IMR-90 (cell line): Measurements from ENCODE around the gene INHBC. TPM values are rescaled to one million over a fixed set of nuclear protein-coding genes. Genes with fewer than 3 reads are reported as not detected.

Source experiments
- ATAC-seq: fragments of 200-7000 bp; cut with Tn5 transposase; 2 replicates; pipeline ENCODE4 v1.9.1; 2020; ENCODE audit warnings: low read depth, mild to moderate bottlenecking, moderate library complexity
- BruUV-seq: library from RNA; stranded (reverse); fragments of 400-500 nt; replicated peaks from 2 replicates; lab custom pipeline; 2021; lab: Mats Ljungman, UMichigan
- CTCF ChIA-PET: fragments of 300-600 bp; formaldehyde crosslinking; extraction: SDS; loops from one replicate; lab custom pipeline; 2021; ENCODE audit warnings: antibody characterized with exemption; lab: Yijun Ruan, JAX
- POLR2A ChIA-PET: fragments of 300-600 bp; sonication (Branson Sonifier 250); formaldehyde crosslinking; loops from one replicate; lab custom pipeline; 2022; ENCODE audit warnings: antibody characterized with exemption; ENCODE audit not compliant: unreplicated experiment; lab: Charles Lee
- DNase-seq: peaks from one replicate; pipeline ENCODE4 v3.0.0; 2013
- H2AFZ ChIP-seq: replicated peaks from 2 replicates; pipeline ENCODE3; 2013; ENCODE audit warnings: low read length, mild to moderate bottlenecking; ENCODE audit not compliant: poor library complexity
- H2AK5ac ChIP-seq: 2 replicates; pipeline ENCODE4 v1.6.1; 2013; ENCODE audit warnings: low read depth, low read length, inconsistent platforms
- H2AK9ac ChIP-seq: replicated peaks from 2 replicates; pipeline ENCODE3; 2013; ENCODE audit warnings: mild to moderate bottlenecking, low read depth, low read length, moderate library complexity; ENCODE audit not compliant: poor library complexity
- H2BK120ac ChIP-seq: 2 replicates; pipeline ENCODE4 v1.6.1; 2013; ENCODE audit warnings: low read depth, low read length, inconsistent platforms
- H2BK15ac ChIP-seq: 3 replicates; pipeline ENCODE4 v1.6.1; 2013; ENCODE audit warnings: low read depth, low read length, inconsistent platforms
- H2BK20ac ChIP-seq: 2 replicates; pipeline ENCODE4 v1.6.1; 2013; ENCODE audit warnings: low read depth, mild to moderate bottlenecking, inconsistent platforms, low read length, moderate library complexity
- H2BK5ac ChIP-seq: 2 replicates; pipeline ENCODE4 v1.6.1; 2013; ENCODE audit warnings: mild to moderate bottlenecking, low read depth, low read length, inconsistent platforms; ENCODE audit not compliant: poor library complexity, severe bottlenecking
- H3K14ac ChIP-seq: replicated peaks from 2 replicates; pipeline ENCODE4 v1.6.1; 2013; ENCODE audit warnings: low read depth, low read length, inconsistent platforms
- H3K18ac ChIP-seq: 2 replicates; pipeline ENCODE4 v1.6.1; 2013; ENCODE audit warnings: low read depth, low read length, control low read depth
- H3K23ac ChIP-seq: 2 replicates; pipeline ENCODE4 v1.6.1; 2013; ENCODE audit warnings: low read depth, low read length, inconsistent platforms
- H3K27ac ChIP-seq: 2 replicates; pipeline ENCODE4 v1.5.1; 2013; ENCODE audit warnings: mild to moderate bottlenecking, control low read depth, low read length; ENCODE audit not compliant: insufficient read depth
- H3K27me3 ChIP-seq: 2 replicates; pipeline ENCODE4 v1.6.1; 2013; ENCODE audit warnings: low read length; ENCODE audit not compliant: control insufficient read depth, insufficient read depth
- H3K36me3 ChIP-seq: 2 replicates; pipeline ENCODE4 v1.6.1; 2013; ENCODE audit warnings: low read length, mixed read lengths; ENCODE audit not compliant: control insufficient read depth, insufficient read depth
- H3K4ac ChIP-seq: 2 replicates; pipeline ENCODE4 v1.6.1; 2013; ENCODE audit warnings: low read depth, low read length, inconsistent platforms
- H3K4me1 ChIP-seq: 2 replicates; pipeline ENCODE4 v1.6.1; 2013; ENCODE audit warnings: low read length, mixed read lengths; ENCODE audit not compliant: control insufficient read depth, insufficient read depth
- H3K4me2 ChIP-seq: 2 replicates; pipeline ENCODE4 v1.6.1; 2013; ENCODE audit warnings: low read depth, mild to moderate bottlenecking, control low read depth, low read length, moderate library complexity
- H3K4me3 ChIP-seq: 2 replicates; pipeline ENCODE4 v1.5.1; 2013; ENCODE audit warnings: low read depth, mild to moderate bottlenecking, control low read depth, low read length, moderate library complexity; ENCODE audit not compliant: insufficient read depth
- H3K56ac ChIP-seq: 2 replicates; pipeline ENCODE4 v1.6.1; 2013; ENCODE audit warnings: low read length, inconsistent platforms; ENCODE audit not compliant: insufficient read depth; ENCODE audit errors: extremely low read depth
- H3K79me1 ChIP-seq, 2 experiments: 2 replicates each; pipeline ENCODE4 v1.6.1; 2013; ENCODE audit warnings: low read length in 2 of 2, inconsistent platforms in 1 of 2, low read depth in 1 of 2
- H3K9ac ChIP-seq: 2 replicates; pipeline ENCODE4 v1.6.1; 2013; ENCODE audit warnings: low read depth, low read length, control low read depth
- H3K9me1 ChIP-seq: 2 replicates; pipeline ENCODE4 v1.6.1; 2013; ENCODE audit warnings: low read length, inconsistent platforms; ENCODE audit not compliant: insufficient read depth
- H3K9me3 ChIP-seq: 2 replicates; pipeline ENCODE4 v1.6.1; 2013; ENCODE audit warnings: low read length; ENCODE audit not compliant: control insufficient read depth, insufficient read depth
- H4K20me1 ChIP-seq: 2 replicates; pipeline ENCODE4 v1.6.1; 2013; ENCODE audit warnings: low read length, inconsistent platforms; ENCODE audit not compliant: insufficient read depth
- H4K5ac ChIP-seq: 2 replicates; pipeline ENCODE4 v1.6.1; 2013; ENCODE audit warnings: mild to moderate bottlenecking, low read depth, low read length, control low read depth
- H4K8ac ChIP-seq, 2 experiments: 2 replicates each; pipeline ENCODE4 v1.6.1; 2013; ENCODE audit warnings: low read depth in 2 of 2, low read length in 2 of 2, control low read depth in 1 of 2, inconsistent platforms in 1 of 2
- H4K91ac ChIP-seq: 2 replicates; pipeline ENCODE4 v1.6.1; 2013; ENCODE audit warnings: low read depth, low read length, inconsistent platforms; ENCODE audit not compliant: insufficient read depth
- BHLHE40 ChIP-seq: fragments of 150-350 bp; IDR thresholded peaks from 2 replicates; pipeline ENCODE4 v1.6.1; 2016; ENCODE audit warnings: mild to moderate bottlenecking, low read depth, low read length
- CEBPB ChIP-seq: IDR thresholded peaks from 2 replicates; pipeline ENCODE4 v1.6.1; 2012; ENCODE audit warnings: low read depth, low read length, improper control_type of control experiment
- CHD1 ChIP-seq: IDR thresholded peaks from 2 replicates; pipeline ENCODE4 v1.6.1; 2012; ENCODE audit warnings: low read depth, low read length, improper control_type of control experiment
- FOS ChIP-seq: fragments of 150-350 bp; IDR thresholded peaks from 2 replicates; pipeline ENCODE4 v1.6.1; 2016; ENCODE audit warnings: low read depth, low read length
- MAFK ChIP-seq: IDR thresholded peaks from 2 replicates; pipeline ENCODE4 v1.6.1; 2012; ENCODE audit warnings: low read depth, low read length, improper control_type of control experiment
- MAZ ChIP-seq: IDR thresholded peaks from 2 replicates; pipeline ENCODE4 v1.6.1; 2012; ENCODE audit warnings: low read depth, mild to moderate bottlenecking, low read length, improper control_type of control experiment, moderate library complexity, borderline replicate concordance
- MXI1 ChIP-seq: IDR thresholded peaks from 2 replicates; pipeline ENCODE4 v1.6.1; 2012; ENCODE audit warnings: low read depth, mild to moderate bottlenecking, low read length, moderate library complexity, borderline replicate concordance
- NFE2L2 ChIP-seq: fragments of 150-350 bp; IDR thresholded peaks from 2 replicates; pipeline ENCODE4 v1.6.1; 2016; ENCODE audit warnings: low read depth, mild to moderate bottlenecking, low read length
- POLR2A ChIP-seq: IDR thresholded peaks from 2 replicates; pipeline ENCODE4 v1.6.1; 2012; ENCODE audit warnings: mild to moderate bottlenecking, low read depth, low read length
- RAD21 ChIP-seq: IDR thresholded peaks from 2 replicates; pipeline ENCODE4 v1.6.1; 2012; ENCODE audit warnings: low read length, improper control_type of control experiment
- RCOR1 ChIP-seq: IDR thresholded peaks from 2 replicates; pipeline ENCODE4 v1.6.1; 2012; ENCODE audit warnings: mild to moderate bottlenecking, low read length, improper control_type of control experiment; ENCODE audit not compliant: insufficient replicate concordance
- RFX5 ChIP-seq: IDR thresholded peaks from 2 replicates; pipeline ENCODE4 v1.8.0; 2012; ENCODE audit warnings: low read depth, mild to moderate bottlenecking, low read length, moderate library complexity
- SMC3 ChIP-seq: fragments of 150-350 bp; IDR thresholded peaks from 2 replicates; pipeline ENCODE4 v1.6.1; 2016; ENCODE audit warnings: low read depth, mild to moderate bottlenecking, antibody characterized with exemption, low read length, moderate library complexity
- WGBS, 2 experiments: methylation state at CpG; one replicate each; pipeline versions ENCODE4 v1.1.5 to v1.1.7; 2013; ENCODE audit warnings: missing lambda C conversion rate in 2 of 2; ENCODE audit not compliant: insufficient read length in 1 of 2; ENCODE audit errors: extremely low coverage in 2 of 2; 5-methylcytosine and 5-hydroxymethylcytosine counted together
- dilution Hi-C: fragments of 300-500 bp; cut with HindIII; formaldehyde crosslinking; loops from one replicate; pipeline ENCODE4 v1.14.3; 2018; ENCODE audit warnings: low sequenced_read_pairs; ENCODE audit not compliant: unreplicated experiment
- in situ Hi-C: fragments of 300-500 bp; cut with MboI; formaldehyde crosslinking; loops from 3 replicates; pipeline ENCODE4 v1.14.3; 2019; ENCODE audit warnings: low sequenced_read_pairs, inconsistent platforms, mixed read lengths
- intact Hi-C: fragments of 100-400 bp; cut with micrococcal nuclease; formaldehyde crosslinking; loops from 2 replicates; pipeline ENCODE4 v1.10.0; 2022
- polyA plus RNA-seq, 3 experiments: library from polyadenylated mRNA; depleted of rRNA; stranded (reverse); fragments of >200 nt; gene quantifications; 2 replicates each; pipeline ENCODE4 v1.2.3, GENCODE V29; 2012; ENCODE audit warnings: low replicate concordance in 1 of 3
- total RNA-seq: library from RNA; depleted of rRNA; stranded (reverse); fragments of >200 nt; gene quantifications from 2 replicates; pipeline ENCODE4 v1.2.3, GENCODE V29; 2012
- TF ChIP-seq, protein P1 (sequence below): fragments of 150-350 bp; IDR thresholded peaks from 2 replicates; pipeline ENCODE4 v1.6.1; 2017; ENCODE audit warnings: mild to moderate bottlenecking, antibody characterized with exemption, low read length, low read depth
- TF ChIP-seq, protein P2 (sequence below): conservative IDR thresholded peaks from 2 replicates; pipeline ENCODE4 v1.5.1; 2012; ENCODE audit warnings: mild to moderate bottlenecking, low read depth, low read length, improper control_type of control experiment
- TF ChIP-seq, protein P3 (sequence below): fragments of 150-350 bp; IDR thresholded peaks from 2 replicates; pipeline ENCODE4 v1.6.1; 2016; ENCODE audit warnings: low read depth, mild to moderate bottlenecking, low read length, moderate library complexity, borderline replicate concordance

INHBC gene
- total and polyA plus RNA-seq, 2 of the 4 experiments (the other 2 are of a cell fraction): 0.09 TPM; not detected in 1

GRCh38 chr12:57490126-57490525 is 55.5 kb downstream of the INHBC start:
- TF ChIP-seq CEBPB (no peak), MAZ (no peak), FOS (no peak), RAD21 (no peak), NFE2L2 (no peak), MAFK (no peak), BHLHE40 (no peak), CHD1 (no peak), SMC3 (no peak), POLR2A (no peak), MXI1 (no peak), RFX5 (no peak), RCOR1 (no peak)
- TF ChIP-seq, protein P1, sequence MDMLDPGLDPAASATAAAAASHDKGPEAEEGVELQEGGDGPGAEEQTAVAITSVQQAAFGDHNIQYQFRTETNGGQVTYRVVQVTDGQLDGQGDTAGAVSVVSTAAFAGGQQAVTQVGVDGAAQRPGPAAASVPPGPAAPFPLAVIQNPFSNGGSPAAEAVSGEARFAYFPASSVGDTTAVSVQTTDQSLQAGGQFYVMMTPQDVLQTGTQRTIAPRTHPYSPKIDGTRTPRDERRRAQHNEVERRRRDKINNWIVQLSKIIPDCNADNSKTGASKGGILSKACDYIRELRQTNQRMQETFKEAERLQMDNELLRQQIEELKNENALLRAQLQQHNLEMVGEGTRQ: no peak
- TF ChIP-seq, protein P2, sequence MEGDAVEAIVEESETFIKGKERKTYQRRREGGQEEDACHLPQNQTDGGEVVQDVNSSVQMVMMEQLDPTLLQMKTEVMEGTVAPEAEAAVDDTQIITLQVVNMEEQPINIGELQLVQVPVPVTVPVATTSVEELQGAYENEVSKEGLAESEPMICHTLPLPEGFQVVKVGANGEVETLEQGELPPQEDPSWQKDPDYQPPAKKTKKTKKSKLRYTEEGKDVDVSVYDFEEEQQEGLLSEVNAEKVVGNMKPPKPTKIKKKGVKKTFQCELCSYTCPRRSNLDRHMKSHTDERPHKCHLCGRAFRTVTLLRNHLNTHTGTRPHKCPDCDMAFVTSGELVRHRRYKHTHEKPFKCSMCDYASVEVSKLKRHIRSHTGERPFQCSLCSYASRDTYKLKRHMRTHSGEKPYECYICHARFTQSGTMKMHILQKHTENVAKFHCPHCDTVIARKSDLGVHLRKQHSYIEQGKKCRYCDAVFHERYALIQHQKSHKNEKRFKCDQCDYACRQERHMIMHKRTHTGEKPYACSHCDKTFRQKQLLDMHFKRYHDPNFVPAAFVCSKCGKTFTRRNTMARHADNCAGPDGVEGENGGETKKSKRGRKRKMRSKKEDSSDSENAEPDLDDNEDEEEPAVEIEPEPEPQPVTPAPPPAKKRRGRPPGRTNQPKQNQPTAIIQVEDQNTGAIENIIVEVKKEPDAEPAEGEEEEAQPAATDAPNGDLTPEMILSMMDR: no peak
- TF ChIP-seq, protein P3, sequence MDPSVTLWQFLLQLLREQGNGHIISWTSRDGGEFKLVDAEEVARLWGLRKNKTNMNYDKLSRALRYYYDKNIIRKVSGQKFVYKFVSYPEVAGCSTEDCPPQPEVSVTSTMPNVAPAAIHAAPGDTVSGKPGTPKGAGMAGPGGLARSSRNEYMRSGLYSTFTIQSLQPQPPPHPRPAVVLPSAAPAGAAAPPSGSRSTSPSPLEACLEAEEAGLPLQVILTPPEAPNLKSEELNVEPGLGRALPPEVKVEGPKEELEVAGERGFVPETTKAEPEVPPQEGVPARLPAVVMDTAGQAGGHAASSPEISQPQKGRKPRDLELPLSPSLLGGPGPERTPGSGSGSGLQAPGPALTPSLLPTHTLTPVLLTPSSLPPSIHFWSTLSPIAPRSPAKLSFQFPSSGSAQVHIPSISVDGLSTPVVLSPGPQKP: no peak
- no peak overlapping the region for H4K5ac ChIP-seq

More at GRCh38 chr12:57490126-57490525, 55.5 kb downstream of the INHBC start:
- no peak overlapping the region for H3K4me3 ChIP-seq
- H2AFZ ChIP-seq: no peak overlapping the region
- H3K9ac ChIP-seq: no peak overlapping the region
- POLR2A ChIA-PET: no interaction called here
- H3K18ac ChIP-seq: no peak overlapping the region
- H3K36me3 ChIP-seq: peaks cover 31% of the 10 kb centered on the region
- H4K91ac ChIP-seq: no peak overlapping the region
- no peak overlapping the region for H2BK15ac ChIP-seq
- intact Hi-C loops (no loop called here), dilution Hi-C loops (no loop called here), in situ Hi-C loops (no loop called here)
- H2AK5ac ChIP-seq: no peak overlapping the region
- H4K8ac ChIP-seq: no peak overlapping the region
- H3K79me1 ChIP-seq: peaks cover 33 to 51% of the 10 kb centered on the region in 2 experiments
- H2BK20ac ChIP-seq: no peak overlapping the region
- H3K14ac ChIP-seq: no peak overlapping the region
- CTCF ChIA-PET: no interaction called here
- DNase-seq: no peak
- H3K27ac ChIP-seq: no peak overlapping the region
- peaks cover 23% of the 10 kb centered on the region; the same call in 1 of the 2 replicates for H4K20me1 ChIP-seq
- H3K4me1 ChIP-seq: peaks cover 6% of the 10 kb centered on the region
- 86% methylated on average over 1 of the region's 4 CpGs; no CpG with 5 or more reads in 1 of the 2 experiments for WGBS, 2 experiments
- no peaks in the 10 kb centered on the region for H3K27me3 ChIP-seq
- BruUV-seq: no TSS peak
- H2AK9ac ChIP-seq: no peak overlapping the region
- H2BK120ac ChIP-seq: no peak overlapping the region
- ATAC-seq: no peak
- H3K9me1 ChIP-seq: peaks cover 15% of the 10 kb centered on the region
- no peak overlapping the region for H3K23ac ChIP-seq
- no peak overlapping the region for H3K4ac ChIP-seq
- no peak overlapping the region for H3K56ac ChIP-seq
- H2BK5ac ChIP-seq: no peak overlapping the region
- H3K9me3 ChIP-seq: no peaks in the 10 kb centered on the region
- H3K4me2 ChIP-seq: no peak overlapping the region
